VCaP (cell line): ENCODE results near the gene IGF1R.

ENCODE experiments used
- H3K27ac ChIP-seq: fragments of 450-650 bp; 2 replicates; pipeline ENCODE4 v1.5.1; 2017
- CTCF ChIP-seq: fragments of 450-650 bp; conservative IDR thresholded peaks from 2 replicates; pipeline ENCODE4 v1.5.1; 2017; ENCODE audit warnings: mild to moderate bottlenecking, moderate library complexity

Gene IGF1R

GRCh38 chr15:98870788-98871187 is 222.4 kb downstream of the IGF1R start:
- H3K27ac ChIP-seq: no peak overlapping the region
- TF ChIP-seq CTCF: no peak

- peak overlapping the region; percentile 61 for H3K27ac ChIP-seq
- TF ChIP-seq CTCF: no peak
Observed at GRCh38 chr15:98872774-98873173, 224.4 kb downstream of the IGF1R start.

- TF ChIP-seq CTCF: peak; percentile 44
- peak overlapping the region; percentile 61 for H3K27ac ChIP-seq
Observed at GRCh38 chr15:98873441-98874218, 225.3 kb downstream of the IGF1R start.

- TF ChIP-seq CTCF: no peak
- H3K27ac ChIP-seq: peak overlapping the region; percentile 61
Observed at GRCh38 chr15:98874370-98874769, 226.0 kb downstream of the IGF1R start.

GRCh38 chr15:98874773-98875172 is 226.4 kb downstream of the IGF1R start:
- no peak for TF ChIP-seq CTCF
- H3K27ac ChIP-seq: peak overlapping the region; percentile 61

- TF ChIP-seq CTCF: no peak
- peak overlapping the region; percentile 61 for H3K27ac ChIP-seq
Observed at GRCh38 chr15:98875309-98875708, 227.0 kb downstream of the IGF1R start.

GRCh38 chr15:98876451-98877369 is 228.4 kb downstream of the IGF1R start:
- peak overlapping the region; percentile 61 for H3K27ac ChIP-seq

More at GRCh38 chr15:98876451-98877369, 228.4 kb downstream of the IGF1R start:
- TF ChIP-seq CTCF: no peak
